OCI-M2 (cell line): ENCODE measurements around the gene GBF1.
A peak's percentile ranks its signal among the peaks of the same experiment; 100 is the strongest.

Experiments used
- DNase-seq: peaks from one replicate; lab custom pipeline; 2025; ENCODE audit not compliant: unreplicated experiment; lab: John Stamatoyannopoulos, UW

The GBF1 gene

GRCh38 chr10:102394079-102394800, 148.9 kb downstream of the GBF1 start:
- DNase-seq: peak; percentile 91

DNA sequence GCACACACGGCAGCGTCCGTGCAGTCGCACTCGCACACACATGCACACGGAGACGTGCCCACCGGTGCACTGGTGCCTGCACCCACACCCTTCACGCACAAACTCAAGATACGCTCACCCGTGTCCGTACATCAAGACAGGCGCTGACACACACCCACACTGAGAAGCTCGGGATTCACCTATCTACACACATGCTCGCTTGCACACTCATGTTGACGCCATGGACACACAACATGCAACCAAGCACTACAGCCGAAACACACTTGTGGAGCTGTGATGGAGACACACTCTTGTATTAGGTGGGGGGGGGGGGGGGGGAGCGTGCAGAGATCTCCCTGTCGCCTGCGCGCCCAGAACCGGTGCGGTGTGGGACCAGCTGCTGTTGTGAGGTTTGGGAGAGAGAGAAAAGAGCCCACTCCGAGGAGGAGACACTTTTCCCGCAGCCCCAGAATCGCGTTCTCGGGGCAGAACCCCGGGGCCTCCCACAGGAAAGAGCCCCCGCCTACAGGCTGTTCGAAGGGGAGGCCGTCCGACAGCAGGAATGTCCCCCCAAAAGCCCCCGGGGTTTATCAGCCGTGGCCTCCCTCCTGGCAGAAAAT, 149.6 kb downstream of the GBF1 start:
- no peak for DNase-seq

GRCh38 chr10:102395400-102396316, 150.3 kb downstream of the GBF1 start, which contains the start of gene NFKB2:
TSS of gene NFKB2 (plus strand) at chr10:102395705. CDS start at chr10:102395960, 255 bp downstream.
- DNase-seq: peak; percentile 80

DNA sequence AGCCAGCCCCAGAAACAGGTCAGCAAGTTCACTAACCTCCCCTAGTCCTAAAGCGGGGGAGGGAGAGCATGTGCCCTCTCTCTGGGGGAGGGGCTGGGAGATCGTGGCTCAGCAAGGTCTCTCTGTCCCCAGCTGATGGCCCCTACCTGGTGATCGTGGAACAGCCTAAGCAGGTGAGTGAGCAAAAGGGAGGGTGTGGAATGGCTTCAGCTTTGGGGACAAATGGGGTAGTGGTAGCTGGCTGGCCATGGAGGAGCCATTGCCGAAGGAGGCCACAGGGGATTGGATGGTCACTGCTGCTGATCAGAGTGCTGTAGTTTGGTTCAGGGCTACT, 151.0 kb downstream of the GBF1 start:
- no peak for DNase-seq

DNA sequence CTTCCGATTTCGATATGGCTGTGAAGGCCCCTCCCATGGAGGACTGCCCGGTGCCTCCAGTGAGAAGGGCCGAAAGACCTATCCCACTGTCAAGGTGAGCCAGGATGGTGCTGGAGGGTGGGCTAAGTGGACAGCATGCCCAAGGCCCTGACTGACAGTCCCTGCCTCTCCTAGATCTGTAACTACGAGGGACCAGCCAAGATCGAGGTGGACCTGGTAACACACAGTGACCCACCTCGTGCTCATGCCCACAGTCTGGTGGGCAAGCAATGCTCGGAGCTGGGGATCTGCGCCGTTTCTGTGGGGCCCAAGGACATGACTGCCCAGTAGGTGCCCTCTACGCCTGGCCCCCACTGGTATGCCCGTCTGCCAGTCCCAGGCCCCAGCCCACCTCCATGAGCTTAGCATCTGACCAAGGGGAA, 151.4 kb downstream of the GBF1 start:
- no peak for DNase-seq

GRCh38 chr10:102397222-102398171, 152.2 kb downstream of the GBF1 start:
- DNase-seq: no peak

DNA sequence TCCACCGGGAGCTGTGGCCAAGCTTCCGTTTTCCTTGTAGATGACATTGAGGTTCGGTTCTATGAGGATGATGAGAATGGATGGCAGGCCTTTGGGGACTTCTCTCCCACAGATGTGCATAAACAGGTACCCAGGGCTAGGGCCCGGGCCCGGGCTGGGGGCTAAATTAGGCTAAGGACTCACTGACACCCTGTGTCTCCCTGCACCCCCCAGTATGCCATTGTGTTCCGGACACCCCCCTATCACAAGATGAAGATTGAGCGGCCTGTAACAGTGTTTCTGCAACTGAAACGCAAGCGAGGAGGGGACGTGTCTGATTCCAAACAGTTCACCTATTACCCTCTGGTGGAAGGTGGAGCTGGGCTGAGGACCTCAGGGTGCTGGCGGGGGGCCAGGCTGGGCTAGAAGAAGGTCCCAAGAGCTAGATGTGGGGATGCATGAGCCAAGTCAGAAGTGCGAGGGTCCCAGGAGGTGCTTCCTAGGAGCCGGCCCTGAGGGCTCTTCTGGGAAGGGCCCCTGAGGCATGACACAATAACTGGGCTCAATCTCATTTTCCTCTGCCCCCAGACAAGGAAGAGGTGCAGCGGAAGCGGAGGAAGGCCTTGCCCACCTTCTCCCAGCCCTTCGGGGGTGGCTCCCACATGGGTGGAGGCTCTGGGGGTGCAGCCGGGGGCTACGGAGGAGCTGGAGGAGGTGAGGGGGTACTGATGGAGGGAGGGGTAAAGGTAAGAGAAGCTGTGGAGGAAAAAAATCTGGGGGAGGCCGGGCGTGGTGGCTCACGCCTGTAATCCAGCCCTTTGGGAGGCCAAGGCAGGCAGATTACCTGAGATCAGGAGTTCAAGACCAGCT, 153.1 kb downstream of the GBF1 start:
- DNase-seq: no peak

- DNase-seq: peak; percentile 39
Observed at GRCh38 chr10:102399217-102400021, 154.1 kb downstream of the GBF1 start.

DNA sequence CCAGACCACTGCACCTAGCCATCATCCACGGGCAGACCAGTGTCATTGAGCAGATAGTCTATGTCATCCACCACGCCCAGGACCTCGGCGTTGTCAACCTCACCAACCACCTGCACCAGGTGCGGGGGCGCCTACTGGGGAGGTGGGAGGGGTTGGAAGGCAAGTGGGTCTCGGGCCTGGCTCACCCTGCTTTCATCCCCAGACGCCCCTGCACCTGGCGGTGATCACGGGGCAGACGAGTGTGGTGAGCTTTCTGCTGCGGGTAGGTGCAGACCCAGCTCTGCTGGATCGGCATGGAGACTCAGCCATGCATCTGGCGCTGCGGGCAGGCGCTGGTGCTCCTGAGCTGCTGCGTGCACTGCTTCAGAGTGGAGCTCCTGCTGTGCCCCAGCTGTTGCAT, 154.7 kb downstream of the GBF1 start:
- DNase-seq: no peak

DNA sequence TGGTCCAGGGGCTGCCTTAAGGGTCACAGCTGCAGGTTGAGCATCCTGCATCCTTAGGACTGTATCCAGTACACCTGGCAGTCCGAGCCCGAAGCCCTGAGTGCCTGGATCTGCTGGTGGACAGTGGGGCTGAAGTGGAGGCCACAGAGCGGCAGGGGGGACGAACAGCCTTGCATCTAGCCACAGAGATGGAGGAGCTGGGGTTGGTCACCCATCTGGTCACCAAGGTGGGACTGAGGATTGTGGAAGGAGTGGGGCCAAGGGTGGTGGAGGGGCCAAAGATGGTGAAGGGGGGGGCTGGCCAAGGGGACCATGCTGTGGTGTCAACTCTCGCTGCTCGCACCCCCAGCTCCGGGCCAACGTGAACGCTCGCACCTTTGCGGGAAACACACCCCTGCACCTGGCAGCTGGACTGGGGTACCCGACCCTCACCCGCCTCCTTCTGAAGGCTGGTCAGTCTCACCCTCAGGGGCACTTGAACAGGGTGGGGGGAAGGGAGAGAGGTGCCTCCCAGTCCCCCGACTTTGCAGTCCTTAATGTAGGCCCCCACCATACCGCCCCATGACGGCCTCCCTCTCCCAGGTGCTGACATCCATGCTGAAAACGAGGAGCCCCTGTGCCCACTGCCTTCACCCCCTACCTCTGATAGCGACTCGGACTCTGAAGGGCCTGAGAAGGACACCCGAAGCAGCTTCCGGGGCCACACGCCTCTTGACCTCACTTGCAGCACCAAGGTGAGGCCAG, 155.4 kb downstream of the GBF1 start:
- no peak for DNase-seq

DNA sequence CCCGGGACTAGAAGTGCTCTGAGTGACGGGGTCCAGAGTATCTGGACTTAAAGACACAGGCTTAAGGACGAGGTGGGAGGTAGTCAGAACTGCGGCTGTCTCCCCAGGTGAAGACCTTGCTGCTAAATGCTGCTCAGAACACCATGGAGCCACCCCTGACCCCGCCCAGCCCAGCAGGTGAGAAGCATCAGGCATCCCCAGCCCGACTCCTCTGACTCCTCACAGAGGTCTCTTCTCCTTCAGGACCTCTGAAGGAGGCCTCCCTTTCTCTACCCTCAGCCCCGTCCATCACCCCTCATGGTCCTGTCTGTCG, 156.0 kb downstream of the GBF1 start:
- DNase-seq: no peak

- DNase-seq: no peak
Observed at GRCh38 chr10:102401735-102402511, 156.6 kb downstream of the GBF1 start.

GRCh38 chr10:102402512-102402896, 157.2 kb downstream of the GBF1 start:
- DNase-seq: no peak

GRCh38 chr10:102403115-102403514, 157.8 kb downstream of the GBF1 start:
- DNase-seq: no peak

DNA sequence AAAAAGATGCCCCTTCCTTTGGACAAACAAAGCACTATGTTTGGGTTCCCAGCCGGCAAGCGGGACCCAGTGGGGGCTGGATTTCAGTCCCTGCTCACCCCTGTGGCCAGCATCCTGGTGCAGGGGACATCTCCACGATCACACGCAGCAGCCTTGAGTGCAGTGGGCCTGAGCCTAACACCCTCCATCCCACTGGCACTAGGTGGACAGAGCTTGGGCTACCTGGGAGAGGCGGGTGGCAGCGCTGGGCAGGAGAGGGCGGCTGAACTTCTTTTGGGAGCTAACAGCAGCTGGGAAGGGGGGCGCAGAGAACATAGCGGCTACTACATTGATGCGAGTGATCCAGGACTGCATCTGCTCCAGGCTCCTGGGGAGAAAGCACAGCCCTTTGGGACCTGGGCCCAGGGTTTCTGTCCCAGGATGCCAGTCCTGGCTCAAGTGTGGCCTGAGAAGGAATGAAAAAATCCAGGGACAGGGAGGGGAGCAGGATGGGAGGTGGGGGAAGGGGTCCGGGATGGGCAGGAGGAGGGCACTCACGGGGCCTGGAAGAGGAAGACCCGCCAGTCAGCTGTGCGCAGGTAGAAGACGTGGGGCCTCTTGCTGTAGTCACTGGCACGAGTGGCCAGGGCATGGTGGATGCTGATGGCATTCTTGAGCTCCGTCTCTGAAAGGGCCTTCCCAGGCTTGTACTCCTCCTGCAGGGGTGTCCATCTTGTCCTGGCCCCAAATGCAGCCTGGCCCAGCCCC, 159.2 kb downstream of the GBF1 start:
- no peak for DNase-seq

DNA sequence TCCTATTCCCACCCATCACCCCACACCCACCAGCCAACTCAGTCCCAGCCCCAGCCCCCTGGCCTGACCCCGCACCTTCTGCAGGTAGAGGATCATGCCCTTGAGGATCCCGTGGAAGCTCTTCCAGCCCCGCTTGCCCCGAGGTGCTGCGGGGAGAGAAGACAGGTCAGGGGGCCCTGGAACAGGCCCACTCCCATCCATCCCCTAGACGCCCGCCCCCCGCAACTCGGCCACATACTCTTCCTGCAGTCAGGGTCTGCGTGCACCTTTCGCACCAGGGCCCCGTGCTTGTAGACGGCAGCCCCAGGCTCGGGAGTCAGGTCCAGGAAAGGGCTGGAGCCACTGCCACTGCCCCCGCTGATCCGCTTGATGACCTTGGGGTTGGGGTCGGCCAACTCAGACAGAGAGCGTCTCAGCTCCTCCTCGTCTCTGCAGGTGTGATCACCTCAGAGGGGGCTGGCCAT, 159.8 kb downstream of the GBF1 start:
- DNase-seq: no peak

- no peak for DNase-seq
Observed at GRCh38 chr10:102405632-102406031, 160.3 kb downstream of the GBF1 start.
